Activated T-cell treated with anti-CD3 and anti-CD28 coated beads, Interleukin-2, amount 50 U/mL, for 24 hours (primary cell): ENCODE results near the gene BIRC2.

Experiments used
- DNase-seq: peaks from one replicate; pipeline ENCODE4 v3.0.0-alpha.2; 2020
- H3K27ac Mint-ChIP-seq: 2 replicates; pipeline ENCODE4 v1.8.0; 2020; ENCODE audit warnings: mild to moderate bottlenecking, mixed read lengths
- H3K27me3 Mint-ChIP-seq: 2 replicates; pipeline ENCODE4 v1.8.0; 2020; ENCODE audit warnings: mixed read lengths
- H3K36me3 Mint-ChIP-seq: 2 replicates; pipeline ENCODE4 v1.8.0; 2020; ENCODE audit warnings: low read depth, mixed read lengths
- H3K4me1 Mint-ChIP-seq: 2 replicates; pipeline ENCODE4 v1.8.0; 2020; ENCODE audit warnings: low read depth, mixed read lengths
- H3K4me3 Mint-ChIP-seq: 2 replicates; pipeline ENCODE4 v1.8.0; 2020; ENCODE audit warnings: mild to moderate bottlenecking, moderate library complexity, mixed read lengths
- H3K9me3 Mint-ChIP-seq: 2 replicates; pipeline ENCODE4 v1.8.0; 2020; ENCODE audit warnings: mixed read lengths

BIRC2 gene

DNA sequence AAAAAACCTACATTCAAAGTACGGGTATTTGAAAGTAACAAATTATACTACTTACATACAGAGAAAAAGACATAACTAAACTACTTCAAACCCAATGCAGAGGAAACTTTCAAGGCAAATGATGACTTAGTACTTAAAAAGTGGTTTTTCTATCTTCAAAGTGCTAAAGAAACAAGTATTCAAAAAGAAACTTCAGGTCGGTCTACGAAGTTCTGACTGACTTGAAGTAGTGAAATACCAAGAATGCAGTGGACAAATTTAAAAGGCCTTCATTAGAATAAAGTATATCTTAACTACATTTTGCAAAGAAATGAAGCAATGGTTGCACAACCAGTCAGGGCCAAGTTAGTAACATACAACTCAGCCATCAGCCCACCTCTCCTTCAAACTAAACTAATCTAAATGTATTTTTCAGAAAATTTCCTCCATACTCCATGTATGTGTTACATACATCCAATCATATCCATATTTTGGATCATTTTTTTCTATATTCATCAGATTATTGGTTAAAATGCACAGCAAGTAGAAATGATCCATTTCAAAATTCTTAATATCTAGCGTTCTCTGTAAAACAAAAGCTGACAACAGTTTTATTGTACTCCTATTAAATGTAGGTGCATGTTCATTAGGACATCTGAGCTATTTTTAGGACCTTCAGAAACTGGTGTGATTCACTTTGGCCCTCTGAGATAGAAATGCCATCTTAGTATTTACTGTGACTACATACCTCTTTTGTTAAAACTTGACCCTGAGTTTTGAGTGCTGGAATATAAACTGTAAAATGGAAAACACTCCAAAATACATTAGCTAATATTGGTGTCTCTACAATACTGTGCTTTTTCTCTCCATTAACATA, 49.9 kb downstream of the BIRC2 start:
- Mint-ChIP-seq H3K36me3 (peaks cover 93% of the 10 kb centered on the region), H3K9me3 (no peaks in the 10 kb centered on the region), H3K4me3 (peak overlapping the region; percentile 11), H3K4me1 (peaks cover 73% of the 10 kb centered on the region), H3K27me3 (no peaks in the 10 kb centered on the region), H3K27ac (peak overlapping the region; percentile 87)
- DNase-seq: no peak

DNA sequence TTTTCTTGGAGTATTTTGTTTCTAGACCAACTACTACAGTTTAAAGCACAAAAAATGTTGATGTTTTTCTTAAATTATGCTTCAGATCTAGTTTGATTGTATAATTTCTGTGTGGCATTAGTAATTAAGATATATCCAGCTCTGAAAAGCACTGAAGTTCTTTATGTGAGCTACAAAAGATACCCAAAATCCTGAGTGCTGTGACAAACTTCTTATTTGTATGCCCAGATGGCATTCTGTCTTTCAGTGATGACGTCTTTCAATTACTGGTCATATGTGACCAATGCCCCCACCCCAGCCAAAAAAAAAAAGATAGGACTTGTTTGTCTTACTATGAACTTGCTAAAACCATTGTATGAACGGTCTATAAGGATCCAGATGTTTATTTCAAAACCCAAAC, 51.3 kb downstream of the BIRC2 start:
- Mint-ChIP-seq H3K27me3 (no peaks in the 10 kb centered on the region), H3K9me3 (no peaks in the 10 kb centered on the region), H3K36me3 (peaks cover 95% of the 10 kb centered on the region), H3K4me3 (no peak overlapping the region), H3K4me1 (peaks cover 77% of the 10 kb centered on the region), H3K27ac (peak overlapping the region; percentile 64)
- no peak for DNase-seq

DNA sequence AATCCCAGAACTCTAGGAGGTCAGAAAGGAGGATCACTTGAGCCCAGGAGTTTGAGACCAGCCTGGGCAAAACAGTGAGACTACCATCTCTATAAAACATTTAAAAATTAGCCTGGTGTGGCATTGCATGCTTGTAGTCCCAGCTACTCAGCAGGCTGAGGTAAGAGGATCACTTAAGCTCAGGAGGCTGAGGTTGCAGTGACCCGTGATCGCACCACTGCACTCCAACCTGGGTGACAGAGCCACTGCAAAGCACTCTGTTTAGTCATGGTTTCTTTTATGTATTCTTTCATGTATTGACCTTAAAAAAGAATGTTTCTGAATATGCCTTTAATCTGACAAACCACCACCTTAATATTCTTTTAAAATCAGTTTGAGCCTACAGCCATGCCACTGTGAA, 52.2 kb downstream of the BIRC2 start:
- Mint-ChIP-seq H3K9me3 (no peaks in the 10 kb centered on the region), H3K36me3 (peaks cover 95% of the 10 kb centered on the region), H3K27me3 (no peaks in the 10 kb centered on the region), H3K27ac (peak overlapping the region; percentile 55), H3K4me3 (no peak overlapping the region), H3K4me1 (peaks cover 77% of the 10 kb centered on the region)
- DNase-seq: no peak

DNA sequence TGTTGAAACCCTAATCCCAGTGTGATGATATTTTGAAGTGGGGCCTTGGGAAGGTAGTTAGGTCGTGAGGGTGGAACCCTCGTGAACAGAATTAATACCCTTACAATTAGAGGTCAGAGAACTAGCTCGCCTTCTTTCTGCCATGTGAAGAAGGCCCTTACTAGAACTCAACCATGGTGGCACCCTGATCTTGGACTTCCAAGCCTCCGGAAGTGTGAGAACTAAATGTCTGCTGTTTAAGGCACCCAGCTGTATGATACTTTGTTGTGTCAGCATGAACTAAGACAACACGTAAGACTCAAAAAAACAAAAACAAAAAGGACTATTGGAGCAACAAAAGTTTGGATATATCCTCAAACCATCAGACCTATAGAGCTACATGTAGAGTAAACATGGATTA, 53.6 kb downstream of the BIRC2 start:
- no peaks in the 10 kb centered on the region for H3K27me3 Mint-ChIP-seq
- H3K4me1 Mint-ChIP-seq: peaks cover 75% of the 10 kb centered on the region
- peaks cover 92% of the 10 kb centered on the region for H3K36me3 Mint-ChIP-seq
- peak overlapping the region; percentile 63 for H3K27ac Mint-ChIP-seq
- H3K4me3 Mint-ChIP-seq: no peak overlapping the region
- no peak for DNase-seq
- H3K9me3 Mint-ChIP-seq: no peaks in the 10 kb centered on the region

DNA sequence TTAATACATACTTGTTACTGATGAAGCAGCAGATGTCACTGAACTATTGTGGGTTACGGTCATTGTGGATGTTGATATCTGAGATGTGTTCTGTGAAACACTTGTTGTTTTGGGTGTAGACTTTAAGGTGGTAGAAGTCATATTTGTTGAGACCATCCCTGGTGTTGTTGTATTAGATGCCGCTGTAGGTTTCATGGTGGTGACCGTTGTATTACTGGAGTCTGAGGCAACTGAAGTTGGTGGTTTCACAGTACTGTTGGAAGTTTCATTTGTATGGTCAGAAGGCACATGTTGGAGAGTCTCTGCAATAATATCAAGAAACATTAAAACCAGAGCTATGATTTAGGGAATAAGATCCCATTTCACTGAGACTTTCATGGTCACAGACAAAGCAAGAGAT, 54.9 kb downstream of the BIRC2 start:
- H3K36me3 Mint-ChIP-seq: peaks cover 92% of the 10 kb centered on the region
- no peaks in the 10 kb centered on the region for H3K9me3 Mint-ChIP-seq
- no peaks in the 10 kb centered on the region for H3K27me3 Mint-ChIP-seq
- DNase-seq: no peak
- H3K27ac Mint-ChIP-seq: peak overlapping the region; percentile 44
- peaks cover 74% of the 10 kb centered on the region for H3K4me1 Mint-ChIP-seq
- no peak overlapping the region for H3K4me3 Mint-ChIP-seq

DNA sequence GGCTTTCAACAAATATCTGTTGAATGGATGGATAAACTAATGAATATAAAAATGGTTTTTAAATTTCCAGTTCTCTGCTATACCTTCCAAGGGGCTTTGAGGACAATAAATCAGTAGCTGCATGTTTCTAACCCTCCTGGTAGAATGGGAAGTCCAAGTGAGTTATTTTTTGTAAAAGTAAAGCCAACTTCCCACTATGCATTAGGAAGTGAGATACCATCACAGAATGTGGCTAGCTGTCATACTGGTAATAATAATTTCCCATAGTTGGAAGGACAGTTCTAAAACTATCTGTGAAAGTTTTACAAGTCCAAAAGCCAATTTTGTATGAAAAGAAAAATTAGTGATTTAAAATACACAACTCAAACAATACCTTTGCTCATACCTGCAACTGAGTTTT, 55.5 kb downstream of the BIRC2 start:
- DNase-seq: no peak
- Mint-ChIP-seq H3K9me3 (no peaks in the 10 kb centered on the region), H3K4me3 (no peak overlapping the region), H3K4me1 (peaks cover 74% of the 10 kb centered on the region), H3K27me3 (no peaks in the 10 kb centered on the region), H3K27ac (peak overlapping the region; percentile 67), H3K36me3 (peaks cover 92% of the 10 kb centered on the region)

DNA sequence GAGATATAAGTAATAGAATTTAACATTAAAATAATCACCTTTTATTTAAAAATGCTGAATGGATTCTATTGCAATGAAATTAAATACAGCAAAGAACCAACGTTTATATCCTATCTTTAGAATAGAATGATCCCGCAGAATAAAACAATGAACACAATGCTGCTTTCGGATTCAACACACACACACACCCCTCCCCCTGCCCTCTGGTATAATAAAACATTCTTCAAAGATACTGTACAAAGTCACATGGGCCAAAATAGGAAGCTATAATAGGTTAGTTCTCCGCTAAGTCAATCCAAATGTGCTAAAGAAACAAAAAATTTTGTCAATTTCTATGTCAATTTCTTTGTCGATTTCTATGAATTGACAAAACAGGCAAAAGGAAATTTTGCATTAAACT, 58.5 kb downstream of the BIRC2 start:
- no peak overlapping the region for H3K4me3 Mint-ChIP-seq
- peak overlapping the region; percentile 4 for H3K27ac Mint-ChIP-seq
- H3K36me3 Mint-ChIP-seq: peaks cover 91% of the 10 kb centered on the region
- H3K4me1 Mint-ChIP-seq: peaks cover 76% of the 10 kb centered on the region
- no peak for DNase-seq
- H3K9me3 Mint-ChIP-seq: no peaks in the 10 kb centered on the region
- H3K27me3 Mint-ChIP-seq: no peaks in the 10 kb centered on the region

DNA sequence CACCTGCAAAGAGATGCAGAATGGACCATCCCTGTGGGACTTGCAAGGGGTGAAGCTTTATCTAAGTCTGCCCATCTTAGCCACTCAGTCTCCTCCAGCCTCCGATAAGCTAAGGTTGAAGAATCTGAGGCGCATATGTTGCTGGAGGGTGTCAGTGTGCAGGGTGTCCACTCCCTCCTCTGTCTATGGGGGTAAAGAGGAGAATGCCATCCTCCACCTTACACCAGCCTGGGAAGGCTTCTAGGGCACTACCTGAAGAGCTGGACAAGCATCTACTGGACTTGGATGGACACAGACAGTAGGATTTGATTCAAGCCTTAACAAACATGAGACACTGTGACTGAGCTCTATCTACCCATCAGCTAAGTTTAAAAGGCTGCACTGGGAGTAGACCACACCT, 59.1 kb downstream of the BIRC2 start:
- Mint-ChIP-seq H3K36me3 (peaks cover 90% of the 10 kb centered on the region), H3K4me1 (peaks cover 78% of the 10 kb centered on the region), H3K27ac (peak overlapping the region; percentile 79), H3K9me3 (no peaks in the 10 kb centered on the region), H3K4me3 (no peak overlapping the region), H3K27me3 (no peaks in the 10 kb centered on the region)
- DNase-seq: no peak

DNA sequence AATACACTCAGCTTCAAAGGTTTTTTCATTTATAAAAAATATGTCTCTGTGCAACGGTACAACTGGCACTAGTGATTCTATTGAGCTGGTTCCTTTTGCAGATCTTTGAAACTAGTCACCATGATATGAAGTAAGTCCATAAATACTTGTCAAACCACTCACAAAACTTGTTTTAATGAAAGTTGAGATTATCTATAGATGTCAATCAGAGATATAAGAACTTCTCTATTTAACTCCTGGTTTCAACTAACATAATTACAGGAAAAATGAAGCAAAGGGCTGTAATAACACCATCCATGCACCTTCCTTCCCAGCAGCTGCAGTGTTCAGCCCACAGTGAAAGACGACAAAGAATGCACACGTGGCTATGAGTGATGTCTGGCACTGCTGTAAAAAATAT, 60.9 kb downstream of the BIRC2 start:
- H3K4me3 Mint-ChIP-seq: no peak overlapping the region
- no peaks in the 10 kb centered on the region for H3K27me3 Mint-ChIP-seq
- peaks cover 83% of the 10 kb centered on the region for H3K36me3 Mint-ChIP-seq
- peaks cover 78% of the 10 kb centered on the region for H3K4me1 Mint-ChIP-seq
- H3K9me3 Mint-ChIP-seq: no peaks in the 10 kb centered on the region
- no peak for DNase-seq
- peak overlapping the region; percentile 80 for H3K27ac Mint-ChIP-seq

DNA sequence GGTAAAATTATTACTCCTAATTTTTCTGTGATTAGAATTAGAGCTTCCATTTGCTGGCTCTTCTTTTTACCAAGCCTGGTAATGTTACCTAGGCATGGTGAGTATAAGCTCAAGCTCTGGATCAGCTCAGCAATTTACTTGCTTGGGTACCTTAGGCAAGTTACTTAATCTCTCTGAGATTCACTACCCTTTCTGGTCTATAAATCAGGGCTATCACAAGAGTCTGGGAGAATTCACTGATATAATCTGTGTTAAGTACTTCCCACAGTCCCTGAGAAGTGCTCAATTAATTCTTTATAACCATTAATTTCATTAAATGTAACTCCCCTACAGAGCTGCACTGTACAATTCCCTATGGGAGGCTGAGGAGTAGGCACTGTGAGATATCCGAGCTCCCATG, 61.3 kb downstream of the BIRC2 start:
- peak overlapping the region; percentile 80 for H3K27ac Mint-ChIP-seq
- H3K36me3 Mint-ChIP-seq: peaks cover 82% of the 10 kb centered on the region
- peaks cover 78% of the 10 kb centered on the region for H3K4me1 Mint-ChIP-seq
- no peak overlapping the region for H3K4me3 Mint-ChIP-seq
- H3K9me3 Mint-ChIP-seq: no peaks in the 10 kb centered on the region
- DNase-seq: no peak
- H3K27me3 Mint-ChIP-seq: no peaks in the 10 kb centered on the region

DNA sequence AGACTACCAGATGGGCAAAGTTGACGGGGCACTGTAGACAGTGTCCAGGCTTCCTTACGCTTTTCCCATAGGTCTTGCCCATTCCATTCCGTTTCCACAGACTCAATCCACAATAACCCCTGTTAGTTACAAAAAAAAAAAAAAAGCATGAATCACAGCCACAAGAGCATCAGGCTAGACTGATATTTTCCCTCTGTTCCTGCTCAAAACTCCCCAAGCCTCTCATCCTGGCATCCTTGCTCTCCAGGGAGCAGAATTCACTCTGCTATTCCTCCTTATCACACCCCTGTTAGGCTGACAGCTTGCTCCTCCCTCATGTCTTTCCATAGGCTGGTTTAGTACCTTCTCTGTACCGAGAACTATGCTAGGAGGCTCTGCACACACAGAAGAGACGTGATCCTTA, 63.4 kb downstream of the BIRC2 start:
- Mint-ChIP-seq H3K4me3 (no peak overlapping the region), H3K27me3 (no peaks in the 10 kb centered on the region), H3K36me3 (peaks cover 79% of the 10 kb centered on the region), H3K27ac (peak overlapping the region; percentile 68), H3K9me3 (no peaks in the 10 kb centered on the region), H3K4me1 (peaks cover 89% of the 10 kb centered on the region)
- no peak for DNase-seq

DNA sequence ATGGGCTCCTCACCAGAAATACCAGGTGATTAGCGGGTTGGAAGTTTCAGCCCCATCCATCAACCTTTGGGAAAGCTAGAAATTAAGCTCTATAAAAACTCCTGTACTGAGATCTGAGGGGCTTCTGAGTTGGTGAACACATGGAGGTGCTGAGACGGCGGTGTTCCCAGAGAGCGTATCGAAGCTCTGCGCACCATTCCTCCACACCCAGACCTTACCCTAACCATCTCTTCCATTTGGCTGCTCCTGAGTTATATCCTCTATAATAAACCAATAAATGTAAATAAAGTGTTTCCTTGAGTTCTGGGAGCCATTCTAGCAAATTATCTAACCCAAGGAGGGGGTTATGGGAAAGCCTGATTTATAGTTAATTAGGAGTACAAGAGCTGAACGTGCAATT, 64.1 kb downstream of the BIRC2 start:
- peaks cover 76% of the 10 kb centered on the region for H3K36me3 Mint-ChIP-seq
- no peaks in the 10 kb centered on the region for H3K9me3 Mint-ChIP-seq
- no peak overlapping the region for H3K4me3 Mint-ChIP-seq
- no peak for DNase-seq
- H3K27me3 Mint-ChIP-seq: no peaks in the 10 kb centered on the region
- H3K27ac Mint-ChIP-seq: peak overlapping the region; percentile 51
- peaks cover 88% of the 10 kb centered on the region for H3K4me1 Mint-ChIP-seq

DNA sequence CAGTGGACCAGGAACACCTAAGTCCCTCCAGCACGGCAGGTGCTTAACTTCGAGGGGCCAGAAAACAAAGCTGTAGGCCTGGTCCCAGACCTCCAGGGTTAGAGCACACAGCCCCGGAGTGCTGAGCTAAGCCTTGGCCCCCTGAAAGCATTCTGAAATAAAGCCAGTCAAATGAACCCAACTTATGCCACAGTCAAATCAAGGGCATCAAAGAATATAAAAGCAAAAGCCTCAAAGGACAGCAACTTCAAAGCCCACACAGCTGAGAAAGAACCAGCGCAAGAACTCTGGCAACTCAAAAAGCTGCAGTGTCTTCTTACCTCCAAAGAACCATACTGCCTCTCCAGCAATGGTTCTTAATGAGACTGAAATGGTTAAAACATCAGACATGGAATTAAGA, 66.5 kb downstream of the BIRC2 start:
- no peaks in the 10 kb centered on the region for H3K27me3 Mint-ChIP-seq
- peak overlapping the region; percentile 40 for H3K4me3 Mint-ChIP-seq
- peaks cover 73% of the 10 kb centered on the region for H3K36me3 Mint-ChIP-seq
- H3K27ac Mint-ChIP-seq: peak overlapping the region; percentile 91
- H3K9me3 Mint-ChIP-seq: peaks cover 5% of the 10 kb centered on the region
- DNase-seq: no peak
- peaks cover 90% of the 10 kb centered on the region for H3K4me1 Mint-ChIP-seq

DNA sequence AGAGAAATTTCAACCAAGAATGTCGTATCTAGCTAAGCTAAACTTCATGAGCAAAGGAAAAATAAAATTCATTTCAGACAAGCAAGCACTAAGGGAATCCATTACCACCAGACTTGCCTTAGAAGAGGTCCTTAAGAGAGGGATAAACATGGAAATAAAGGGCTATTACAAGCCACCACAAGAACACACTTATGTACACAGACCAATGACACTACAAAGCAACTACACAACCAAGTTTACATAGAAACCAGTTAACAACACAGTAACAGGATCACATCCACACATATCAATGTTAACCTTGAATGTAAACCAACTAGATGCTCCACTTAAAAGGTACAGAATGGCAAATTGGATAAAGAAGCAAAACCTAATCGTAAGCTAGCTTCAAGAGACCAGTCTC, 67.5 kb downstream of the BIRC2 start:
- no peak for DNase-seq
- no peaks in the 10 kb centered on the region for H3K27me3 Mint-ChIP-seq
- H3K9me3 Mint-ChIP-seq: peaks cover 10% of the 10 kb centered on the region
- peak overlapping the region; percentile 42 for H3K4me3 Mint-ChIP-seq
- H3K4me1 Mint-ChIP-seq: peaks cover 95% of the 10 kb centered on the region
- peak overlapping the region; percentile 91 for H3K27ac Mint-ChIP-seq
- H3K36me3 Mint-ChIP-seq: peaks cover 74% of the 10 kb centered on the region

DNA sequence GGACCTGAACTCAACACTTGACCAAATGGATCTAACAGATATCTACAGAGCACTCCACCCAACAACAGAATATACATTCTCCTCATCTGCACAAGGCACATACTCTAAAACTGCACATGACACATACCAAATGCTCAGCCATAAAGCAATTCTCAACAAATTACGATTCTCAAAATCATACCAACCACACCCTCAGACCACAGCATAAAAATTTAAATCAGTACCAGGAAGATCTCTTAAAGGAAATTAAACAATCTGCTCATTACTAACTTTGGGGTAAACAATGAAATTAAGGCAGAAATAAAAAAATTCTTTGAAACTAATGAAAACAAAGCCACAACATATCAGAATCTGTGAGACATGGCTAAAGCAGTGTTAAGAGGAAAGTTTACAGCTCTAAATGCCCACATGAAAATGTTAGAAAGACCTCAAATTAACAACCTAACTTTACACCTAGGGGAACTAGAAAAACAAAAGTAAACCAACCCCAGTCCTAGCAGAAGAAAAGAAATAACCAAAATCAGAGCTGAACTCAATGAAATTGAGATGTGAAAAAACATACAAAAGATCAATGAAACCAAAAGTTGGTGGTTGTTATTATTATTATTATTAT, 68.4 kb downstream of the BIRC2 start:
- H3K27ac Mint-ChIP-seq: peak overlapping the region; percentile 91
- H3K9me3 Mint-ChIP-seq: peaks cover 10% of the 10 kb centered on the region
- peaks cover 74% of the 10 kb centered on the region for H3K36me3 Mint-ChIP-seq
- H3K27me3 Mint-ChIP-seq: no peaks in the 10 kb centered on the region
- no peak for DNase-seq
- H3K4me1 Mint-ChIP-seq: peaks cover 98% of the 10 kb centered on the region
- H3K4me3 Mint-ChIP-seq: peak overlapping the region; percentile 42
